Gastrocnemius medialis (tissue), 4 donors: ENCODE measurements around the gene GEMIN5. TPM values are rescaled to one million over a fixed set of nuclear protein-coding genes. Genes with fewer than 3 reads are reported as not detected.
"Not testable (repeated sequence)": the region's sequence is repeated elsewhere in the genome, so short reads cannot be mapped to it uniquely, and the experiment has no call there.

Experiments used
- ATAC-seq, 2 donors: fragments of 150-250 bp; one replicate each; pipeline ENCODE4 v1.9.1; 2016
- DNase-seq, 2 donors: peaks; one replicate each; pipeline ENCODE4 v3.0.0-alpha.2; 2019
- H3K27ac ChIP-seq, 4 donors: fragments of 200-600 bp; sonication (generic); 1 replicate in 1 of 4; 2 replicates in 3 of 4; pipeline ENCODE4 v1.5.1; 2016 to 2018; ENCODE audit warnings: mild to moderate bottlenecking in 2 of 4, moderate library complexity in 1 of 4
- H3K27me3 ChIP-seq, 3 donors: fragments of 200-600 bp; sonication (generic) in 2 of 3; 1 replicate in 1 of 3; 2 replicates in 2 of 3; pipeline versions ENCODE4 v1.5.1 to v1.6.0; 2016 to 2019; ENCODE audit warnings: mild to moderate bottlenecking in 1 of 3, moderate library complexity in 1 of 3
- H3K36me3 ChIP-seq, 2 donors: fragments of 200-600 bp; sonication (generic) in 1 of 2; one replicate each; pipeline ENCODE4 v1.5.1; 2017 to 2018
- H3K4me1 ChIP-seq, 2 donors: fragments of 200-600 bp; sonication (generic) in 1 of 2; one replicate each; pipeline ENCODE4 v1.5.1; 2016 to 2017; ENCODE audit warnings: mild to moderate bottlenecking in 2 of 2
- H3K4me3 ChIP-seq, 4 donors: fragments of 200-600 bp; sonication (generic) in 3 of 4; 1 replicate in 1 of 4; 2 replicates in 3 of 4; pipeline ENCODE4 v1.5.1; 2016 to 2019; ENCODE audit warnings: mild to moderate bottlenecking in 2 of 4
- H3K9me3 ChIP-seq, 3 donors: fragments of 200-600 bp; sonication (generic) in 2 of 3; 1 replicate in 1 of 3; 2 replicates in 2 of 3; pipeline ENCODE4 v1.5.1; 2016 to 2019
- CTCF ChIP-seq, 5 experiments: fragments of 450-650 bp in 3 of 5; fragments of 200-600 bp in 2 of 5; sonication (generic) in 2 of 5; IDR thresholded peaks in 4 of 5; conservative IDR thresholded peaks in 1 of 5; 1 replicate in 4 of 5; 2 replicates in 1 of 5; pipeline ENCODE4 v1.5.1; 2016 to 2019; ENCODE audit warnings: antibody characterized with exemption in 5 of 5, mild to moderate bottlenecking in 3 of 5, moderate library complexity in 3 of 5
- POLR2A ChIP-seq, 2 donors: fragments of 450-650 bp; IDR thresholded peaks; one replicate each; pipeline ENCODE4 v1.6.1; 2017; ENCODE audit warnings: antibody characterized with exemption in 2 of 2, mild to moderate bottlenecking in 2 of 2, moderate library complexity in 2 of 2
- in situ Hi-C, 4 donors: fragments of 200-750 bp; cut with MboI; loops; one replicate each; pipeline versions ENCODE4 v1.15.0 to v1.8.0; 2017; ENCODE audit warnings: low sequenced_read_pairs in 4 of 4
- intact Hi-C: fragments of 100-400 bp; cut with DNase I; formaldehyde crosslinking; loops from one replicate; pipeline ENCODE4 v1.15.1; 2023; ENCODE audit warnings: low total_unique reads
- total RNA-seq, 4 donors: library from RNA; depleted of rRNA; stranded (reverse); fragments of >200 nt; gene quantifications; one replicate each; pipeline versions ENCODE4 v1.1.0 to v1.2.3, GENCODE V29; 2016

GEMIN5 gene
- total RNA-seq = 10 to 100 TPM; 17.4 to 25.3 (median 23.8) TPM

GRCh38 chr5:154937718-154938466, at the start of gene GEMIN5:
Gene GEMIN5 (minus strand): TSS chr5:154938211. CDS start chr5:154938133, 78 bp downstream.
- intact Hi-C loops (loop anchor here (2.0 kb wide), 1 partner anchor 79 kb away; the partner anchor contains the start of gene CNOT8), in situ Hi-C loops (no loop called here)
- H3K27ac ChIP-seq = peak within 1 kb of the TSS; percentile 80 to 88 (median 84)
- peaks cover 26 to 30% of the 10 kb centered on the region in 2 donors for H3K4me1 ChIP-seq
- no peaks in the 10 kb centered on the region for H3K9me3 ChIP-seq
- H3K36me3 ChIP-seq = peaks cover 2 to 7% of the 10 kb centered on the region in 2 donors
- TF ChIP-seq POLR2A (IDR thresholded peaks at IDR 0.05) = peak; percentile 35 to 43
- TF ChIP-seq CTCF (IDR thresholded peaks at IDR 0.05 in 4 of 5, conservative IDR thresholded peaks at IDR 0.05 in 1 of 5) = peak in 1 of 5 experiments; percentile 16
- DNase-seq = peak; percentile 70 to 78
- H3K27me3 ChIP-seq = no peaks in the 10 kb centered on the region
- ATAC-seq = peak; percentile 82 to 84
- H3K4me3 ChIP-seq = peak within 1 kb of the TSS; percentile 72 to 99 (median 94)

DNA sequence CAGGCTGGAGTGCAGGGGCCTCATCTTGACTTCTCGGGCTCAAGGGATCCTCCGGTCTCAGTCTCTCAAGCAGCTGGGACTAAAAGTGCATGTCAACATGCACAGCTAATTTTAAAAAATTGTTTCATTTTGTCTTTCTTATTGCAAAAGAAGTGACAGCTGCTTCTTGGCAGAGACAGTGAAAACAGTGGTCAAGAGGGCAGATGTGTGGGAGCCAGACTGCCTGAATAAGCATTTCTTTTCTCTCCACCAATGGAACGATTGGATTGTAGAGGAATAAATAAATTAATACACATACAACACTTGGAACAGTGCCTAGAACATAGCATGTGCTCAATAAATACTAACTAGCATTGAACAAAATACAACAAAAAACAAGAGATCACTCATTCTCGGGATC, 48.1 kb upstream of the GEMIN5 start:
- H3K4me1 ChIP-seq = no peaks in the 10 kb centered on the region
- DNase-seq (no peak), ATAC-seq (peak in 1 of 2 donors; percentile 30)
- H3K4me3 ChIP-seq = no peak overlapping the region
- TF ChIP-seq POLR2A (IDR thresholded peaks at IDR 0.05) (no peak), CTCF (IDR thresholded peaks at IDR 0.05 in 4 of 5, conservative IDR thresholded peaks at IDR 0.05 in 1 of 5) (no peak)
- H3K27me3 ChIP-seq = no peaks in the 10 kb centered on the region
- no peak overlapping the region for H3K27ac ChIP-seq
- intact Hi-C loops (no loop called here), in situ Hi-C loops (no loop called here)
- no peaks in the 10 kb centered on the region for H3K36me3 ChIP-seq
- H3K9me3 ChIP-seq = no peaks in the 10 kb centered on the region

DNA sequence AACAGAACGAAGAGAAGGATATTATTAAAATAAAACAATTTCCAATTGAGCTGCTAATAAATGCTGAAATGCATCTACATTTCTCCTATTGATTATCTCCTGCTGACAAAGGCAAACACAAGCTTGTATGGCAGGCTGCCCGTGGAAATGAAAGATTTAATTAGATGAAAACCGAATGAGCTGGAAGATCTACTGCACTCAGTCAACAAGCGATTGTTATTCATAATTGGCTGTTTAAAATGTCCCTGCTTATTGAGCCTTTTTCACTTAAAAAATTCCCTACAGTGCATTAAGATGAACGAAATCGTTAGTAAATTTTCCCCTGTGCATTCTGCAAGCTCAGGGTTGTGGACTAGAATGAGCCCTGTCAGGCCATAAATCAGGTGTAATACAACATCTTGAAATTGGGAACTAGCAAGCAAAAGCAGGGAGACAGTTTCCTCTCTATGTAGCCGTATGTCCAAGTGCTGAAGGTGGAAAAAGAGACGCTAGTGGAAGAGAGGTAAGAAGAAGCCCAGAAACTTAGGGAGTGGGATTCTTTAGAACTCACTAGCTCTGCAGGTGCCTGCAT, 47.0 kb upstream of the GEMIN5 start:
- no peak for TF ChIP-seq POLR2A (IDR thresholded peaks at IDR 0.05)
- no peak for TF ChIP-seq CTCF (IDR thresholded peaks at IDR 0.05 in 4 of 5, conservative IDR thresholded peaks at IDR 0.05 in 1 of 5)
- intact Hi-C loops = no loop called here

GRCh38 chr5:154978294-154978693, 40.3 kb upstream of the GEMIN5 start:
- H3K9me3 ChIP-seq, intact Hi-C loops, H3K36me3 ChIP-seq, H3K27ac ChIP-seq, H3K27me3 ChIP-seq, DNase-seq, H3K4me1 ChIP-seq, H3K4me3 ChIP-seq, in situ Hi-C loops, ATAC-seq: not testable (repeated sequence)

More for the DNA sequence above, 47.0 kb upstream of the GEMIN5 start:
- no peaks in the 10 kb centered on the region for H3K36me3 ChIP-seq
- in situ Hi-C loops = no loop called here
- H3K4me3 ChIP-seq = no peak overlapping the region
- H3K4me1 ChIP-seq = no peaks in the 10 kb centered on the region
- no peaks in the 10 kb centered on the region for H3K27me3 ChIP-seq
- ATAC-seq = no peak
- no peak overlapping the region for H3K27ac ChIP-seq
- H3K9me3 ChIP-seq = no peaks in the 10 kb centered on the region
- DNase-seq = no peak

GRCh38 chr5:154977409-154977808, 39.4 kb upstream of the GEMIN5 start:
- Histone ChIP-seq H3K27me3 (no peaks in the 10 kb centered on the region), H3K4me3 (no peak overlapping the region), H3K9me3 (no peaks in the 10 kb centered on the region), H3K36me3 (peaks cover 0 to 5% of the 10 kb centered on the region in 2 donors), H3K4me1 (no peaks in the 10 kb centered on the region), H3K27ac (no peak overlapping the region)
- DNase-seq (no peak), ATAC-seq (no peak)
- intact Hi-C loops = no loop called here
- TF ChIP-seq CTCF (IDR thresholded peaks at IDR 0.05 in 4 of 5, conservative IDR thresholded peaks at IDR 0.05 in 1 of 5) = no peak
- TF ChIP-seq POLR2A (IDR thresholded peaks at IDR 0.05) = no peak
- in situ Hi-C loops = no loop called here

- ATAC-seq, in situ Hi-C loops, H3K36me3 ChIP-seq, H3K27me3 ChIP-seq, H3K4me1 ChIP-seq, intact Hi-C loops, H3K27ac ChIP-seq, DNase-seq, H3K9me3 ChIP-seq, H3K4me3 ChIP-seq: not testable (repeated sequence)
Observed at GRCh38 chr5:154976082-154976481, 38.1 kb upstream of the GEMIN5 start.
